DND-41 (cell line): ENCODE measurements around the gene ARHGAP31.

Experiments used
- EZH2 ChIP-seq: IDR thresholded peaks from 3 replicates; pipeline ENCODE4 v1.6.1; 2012; ENCODE audit warnings: borderline replicate concordance, low read depth, mild to moderate bottlenecking, moderate library complexity, low read length, inconsistent platforms; ENCODE audit not compliant: severe bottlenecking
- TF ChIP-seq, protein P1 (sequence below): IDR thresholded peaks from 2 replicates; pipeline ENCODE4 v1.5.1; 2012; ENCODE audit warnings: borderline replicate concordance, low read length, moderate library complexity, mild to moderate bottlenecking; ENCODE audit not compliant: poor library complexity, severe bottlenecking; ENCODE audit errors: extremely low read depth

DNA sequence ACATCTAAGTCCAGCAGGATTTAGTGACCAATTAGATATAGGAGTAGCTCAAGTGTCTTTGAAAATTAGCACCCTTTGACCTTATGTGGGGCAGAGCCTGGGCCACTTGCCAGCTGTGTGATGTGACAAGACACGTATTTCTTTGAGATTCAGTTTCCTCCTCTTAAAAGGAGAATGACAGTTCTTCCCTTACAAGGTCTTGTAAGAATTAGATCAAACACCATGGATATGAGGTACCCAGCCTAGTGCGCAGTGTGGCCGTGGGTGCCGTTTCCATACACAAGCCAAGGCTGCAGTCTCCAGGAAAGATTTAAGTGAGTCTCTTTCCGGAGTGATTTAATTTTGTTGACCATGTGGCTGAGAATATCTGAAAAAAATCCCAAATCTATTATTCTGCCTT lies 46.3 kb downstream of the ARHGAP31 start:
- TF ChIP-seq, protein P1, sequence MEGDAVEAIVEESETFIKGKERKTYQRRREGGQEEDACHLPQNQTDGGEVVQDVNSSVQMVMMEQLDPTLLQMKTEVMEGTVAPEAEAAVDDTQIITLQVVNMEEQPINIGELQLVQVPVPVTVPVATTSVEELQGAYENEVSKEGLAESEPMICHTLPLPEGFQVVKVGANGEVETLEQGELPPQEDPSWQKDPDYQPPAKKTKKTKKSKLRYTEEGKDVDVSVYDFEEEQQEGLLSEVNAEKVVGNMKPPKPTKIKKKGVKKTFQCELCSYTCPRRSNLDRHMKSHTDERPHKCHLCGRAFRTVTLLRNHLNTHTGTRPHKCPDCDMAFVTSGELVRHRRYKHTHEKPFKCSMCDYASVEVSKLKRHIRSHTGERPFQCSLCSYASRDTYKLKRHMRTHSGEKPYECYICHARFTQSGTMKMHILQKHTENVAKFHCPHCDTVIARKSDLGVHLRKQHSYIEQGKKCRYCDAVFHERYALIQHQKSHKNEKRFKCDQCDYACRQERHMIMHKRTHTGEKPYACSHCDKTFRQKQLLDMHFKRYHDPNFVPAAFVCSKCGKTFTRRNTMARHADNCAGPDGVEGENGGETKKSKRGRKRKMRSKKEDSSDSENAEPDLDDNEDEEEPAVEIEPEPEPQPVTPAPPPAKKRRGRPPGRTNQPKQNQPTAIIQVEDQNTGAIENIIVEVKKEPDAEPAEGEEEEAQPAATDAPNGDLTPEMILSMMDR = no peak
- TF ChIP-seq EZH2 = no peak
